GM12878 (cell line): ENCODE measurements around the gene ZNG1A.
"Not testable (repeated sequence)": the region's sequence is repeated elsewhere in the genome, so short reads cannot be mapped to it uniquely, and the experiment has no call there.

ENCODE experiments used
- ATF7 ChIP-seq: fragments of 450-650 bp; IDR thresholded peaks from 2 replicates; pipeline ENCODE4 v1.6.1; 2016; ENCODE audit warnings: low read depth, mild to moderate bottlenecking
- CEBPB ChIP-seq, 2 experiments: fragments of 150-350 bp in 1 of 2; IDR thresholded peaks; 2 replicates each; pipeline ENCODE4 v1.6.1; 2012 to 2014; ENCODE audit warnings: low read depth in 2 of 2, low read length in 2 of 2, borderline replicate concordance in 1 of 2, inconsistent platforms in 1 of 2
- CTCF ChIP-seq, 3 experiments: IDR thresholded peaks in 2 of 3; conservative IDR thresholded peaks in 1 of 3; 2 replicates each; pipeline ENCODE4 v1.5.1; 2011; ENCODE audit warnings: low read depth in 3 of 3, low read length in 3 of 3, mild to moderate bottlenecking in 3 of 3, control low read depth in 2 of 3, moderate library complexity in 2 of 3, inconsistent platforms in 1 of 3, mixed read lengths in 1 of 3; ENCODE audit not compliant: control insufficient read depth in 2 of 3, insufficient read depth in 1 of 3; ENCODE audit errors: extremely low read depth in 1 of 3
- ESRRA ChIP-seq: IDR thresholded peaks from 2 replicates; pipeline ENCODE4 v1.6.1; 2012; ENCODE audit warnings: mild to moderate bottlenecking, low read length, improper control_type of control experiment
- GABPA ChIP-seq: IDR thresholded peaks from 2 replicates; pipeline ENCODE4 v1.6.1; 2014; ENCODE audit warnings: antibody characterized with exemption, low read depth, mild to moderate bottlenecking, inconsistent platforms
- MAX ChIP-seq: IDR thresholded peaks from 2 replicates; pipeline ENCODE4 v1.6.1; 2012; ENCODE audit warnings: low read depth, low read length, improper control_type of control experiment
- MXI1 ChIP-seq: fragments of 150-350 bp; IDR thresholded peaks from 2 replicates; pipeline ENCODE4 v1.6.1; 2011; ENCODE audit warnings: low read depth, mild to moderate bottlenecking, inconsistent platforms, low read length, improper control_type of control experiment
- NR2C1 ChIP-seq: fragments of 450-650 bp; IDR thresholded peaks from 2 replicates; pipeline ENCODE4 v1.6.1; 2017; ENCODE audit warnings: antibody characterized with exemption, mild to moderate bottlenecking, moderate library complexity
- NR2C2 ChIP-seq: IDR thresholded peaks from 2 replicates; pipeline ENCODE4 v1.6.1; 2011; ENCODE audit warnings: borderline replicate concordance, low read depth; ENCODE audit not compliant: control insufficient read depth, insufficient read length
- RAD21 ChIP-seq: IDR thresholded peaks from 2 replicates; pipeline ENCODE4 v1.6.1; 2011; ENCODE audit warnings: mild to moderate bottlenecking, low read depth, low read length, moderate library complexity; ENCODE audit not compliant: insufficient read depth
- SRF ChIP-seq, 2 experiments: IDR thresholded peaks; 2 replicates each; pipeline ENCODE4 v1.6.1; 2011; ENCODE audit warnings: low read depth in 2 of 2, low read length in 2 of 2, mild to moderate bottlenecking in 1 of 2, moderate library complexity in 1 of 2
- USF2 ChIP-seq: IDR thresholded peaks from 2 replicates; pipeline ENCODE4 v1.6.1; 2011; ENCODE audit warnings: low read depth, low read length, improper control_type of control experiment, borderline replicate concordance

GRCh38 chr9:115118-115451, 63.8 kb downstream of the ZNG1A start:
- TF ChIP-seq ESRRA; RAD21; SRF (IDR thresholded peaks at IDR 0.05; ENCODE audit: low read depth in 2 of 2, low read length in 2 of 2); MAX; CTCF (IDR thresholded peaks at IDR 0.05 in 2 of 3, conservative IDR thresholded peaks at IDR 0.05 in 1 of 3; ENCODE audit: control insufficient read depth in 2 of 3, extremely low read depth in 1 of 3, insufficient read depth in 1 of 3, low read depth in 3 of 3, low read length in 3 of 3); USF2; NR2C2; MXI1; CEBPB (IDR thresholded peaks at IDR 0.05; ENCODE audit: borderline replicate concordance in 1 of 2, low read depth in 2 of 2, low read length in 2 of 2); GABPA; ATF7; NR2C1: not testable (repeated sequence)
